HepG2 (cell line): ENCODE results near the gene UTP15. TPM values are rescaled to one million over a fixed set of nuclear protein-coding genes. Genes with fewer than 3 reads are reported as not detected.

Source experiments
- AGO1 ChIP-seq: fragments of 200-400 bp; formaldehyde crosslinking; IDR thresholded peaks from 2 replicates; pipeline ENCODE4 v1.6.1; 2017; ENCODE audit warnings: mild to moderate bottlenecking, low read depth, low read length, moderate library complexity; ENCODE audit not compliant: poor library complexity, severe bottlenecking
- CHD4 ChIP-seq: fragments of 200-600 bp; sonication (generic); IDR thresholded peaks from 2 replicates; pipeline ENCODE4 v1.7.0; 2017; ENCODE audit warnings: mild to moderate bottlenecking, low read length, borderline replicate concordance
- ELF1 ChIP-seq: sonication (generic); formaldehyde crosslinking; IDR thresholded peaks from 2 replicates; pipeline ENCODE4 v1.4.0; 2020; ENCODE audit warnings: missing genetic modification reagents
- HMGA1 ChIP-seq: sonication (generic); formaldehyde crosslinking; conservative IDR thresholded peaks from 2 replicates; pipeline ENCODE4 v1.4.0; 2020; ENCODE audit warnings: missing genetic modification reagents
- HOMEZ ChIP-seq: IDR thresholded peaks from 2 replicates; pipeline ENCODE4 v1.6.1; 2016; ENCODE audit warnings: low read depth
- PAX8 ChIP-seq: sonication (generic); formaldehyde crosslinking; IDR thresholded peaks from 2 replicates; pipeline ENCODE4 v1.8.0; 2022; ENCODE audit warnings: mild to moderate bottlenecking, missing genetic modification reagents, borderline replicate concordance
- PCBP1 ChIP-seq: fragments of 200-400 bp; formaldehyde crosslinking; IDR thresholded peaks from 2 replicates; pipeline ENCODE4 v1.6.1; 2017; ENCODE audit warnings: mild to moderate bottlenecking, low read depth, low read length, borderline replicate concordance
- POGK ChIP-seq: sonication (generic); formaldehyde crosslinking; conservative IDR thresholded peaks from 2 replicates; pipeline ENCODE4 v1.8.0; 2022; ENCODE audit warnings: mild to moderate bottlenecking, moderate library complexity, missing genetic modification reagents
- SETDB1 ChIP-seq: sonication (generic); formaldehyde crosslinking; IDR thresholded peaks from 2 replicates; pipeline ENCODE4 v1.5.1; 2020; ENCODE audit warnings: missing genetic modification reagents, mild to moderate bottlenecking, borderline replicate concordance
- ZFP62 ChIP-seq: sonication (generic); formaldehyde crosslinking; IDR thresholded peaks from 2 replicates; pipeline ENCODE4 v1.4.0; 2020; ENCODE audit warnings: missing genetic modification reagents
- ZNF235 ChIP-seq: sonication (generic); formaldehyde crosslinking; IDR thresholded peaks from 2 replicates; pipeline ENCODE4 v1.8.1; 2023; ENCODE audit warnings: mild to moderate bottlenecking, missing genetic modification reagents, borderline replicate concordance
- ZNF251 ChIP-seq: sonication (generic); formaldehyde crosslinking; IDR thresholded peaks from 2 replicates; pipeline ENCODE4 v1.9.0; 2021; ENCODE audit warnings: mild to moderate bottlenecking, missing genetic modification reagents
- ZNF382 ChIP-seq: sonication (generic); formaldehyde crosslinking; IDR thresholded peaks from 2 replicates; pipeline ENCODE4 v1.5.0; 2020; ENCODE audit warnings: missing genetic modification reagents, mild to moderate bottlenecking, borderline replicate concordance
- ZNF510 ChIP-seq: sonication (generic); formaldehyde crosslinking; IDR thresholded peaks from 2 replicates; pipeline ENCODE4 v1.4.0; 2020; ENCODE audit warnings: low read depth, mild to moderate bottlenecking, missing genetic modification reagents
- ZNF564 ChIP-seq: sonication (generic); formaldehyde crosslinking; IDR thresholded peaks from 2 replicates; pipeline ENCODE4 v1.8.1; 2023; ENCODE audit warnings: mild to moderate bottlenecking, missing genetic modification reagents
- ZNF772 ChIP-seq: sonication (generic); formaldehyde crosslinking; IDR thresholded peaks from 2 replicates; pipeline ENCODE4 v1.5.0; 2020; ENCODE audit warnings: mild to moderate bottlenecking, missing genetic modification reagents
- ZNF878 ChIP-seq: sonication (generic); formaldehyde crosslinking; IDR thresholded peaks from 2 replicates; pipeline ENCODE4 v1.8.1; 2023; ENCODE audit warnings: mild to moderate bottlenecking, missing genetic modification reagents, moderate library complexity
- ZZZ3 ChIP-seq: sonication (generic); formaldehyde crosslinking; IDR thresholded peaks from 2 replicates; pipeline ENCODE4 v1.4.0; 2020; ENCODE audit warnings: missing genetic modification reagents, mild to moderate bottlenecking, borderline replicate concordance
- polyA plus RNA-seq, 8 experiments: library from polyadenylated mRNA; depleted of rRNA in 3 of 8; stranded (reverse) in 7 of 8; unstranded in 1 of 8; fragments of >200 nt; fragmentation: Illumina TruSeq in 4 of 8; extraction: Trizol in 4 of 8; gene quantifications; 2 replicates each; pipeline versions ENCODE4 v1.2.1 to v1.2.3, GENCODE V29; 2011 to 2016; ENCODE audit warnings: low read depth in 4 of 8, missing spikeins in 1 of 8, mixed read lengths in 1 of 8; ENCODE audit not compliant: insufficient read depth in 1 of 8
- total RNA-seq, 5 experiments: library from RNA; depleted of rRNA; stranded (reverse); fragments of >200 nt; fragmentation: Illumina TruSeq; extraction: Trizol; gene quantifications; 2 replicates each; pipeline ENCODE4 v1.2.3, GENCODE V29; 2016; ENCODE audit warnings: low read depth in 1 of 5
- TF ChIP-seq, protein P1 (sequence below): IDR thresholded peaks from 2 replicates; pipeline ENCODE4 v1.6.1; 2016; ENCODE audit warnings: mild to moderate bottlenecking
- TF ChIP-seq, protein P2 (sequence below): sonication (generic); formaldehyde crosslinking; IDR thresholded peaks from 2 replicates; pipeline ENCODE4 v1.8.0; 2022; ENCODE audit warnings: missing genetic modification reagents, mild to moderate bottlenecking, borderline replicate concordance
- TF ChIP-seq, protein P3 (sequence below): sonication (generic); formaldehyde crosslinking; IDR thresholded peaks from 2 replicates; pipeline ENCODE4 v1.4.0; 2020; ENCODE audit warnings: mild to moderate bottlenecking, missing genetic modification reagents

UTP15 gene
- total and polyA plus RNA-seq, 2 of the 13 experiments (the other 11 are each of a cell fraction or from before 2014, with no cell fraction given), result 7.3 to 35.8 TPM

DNA sequence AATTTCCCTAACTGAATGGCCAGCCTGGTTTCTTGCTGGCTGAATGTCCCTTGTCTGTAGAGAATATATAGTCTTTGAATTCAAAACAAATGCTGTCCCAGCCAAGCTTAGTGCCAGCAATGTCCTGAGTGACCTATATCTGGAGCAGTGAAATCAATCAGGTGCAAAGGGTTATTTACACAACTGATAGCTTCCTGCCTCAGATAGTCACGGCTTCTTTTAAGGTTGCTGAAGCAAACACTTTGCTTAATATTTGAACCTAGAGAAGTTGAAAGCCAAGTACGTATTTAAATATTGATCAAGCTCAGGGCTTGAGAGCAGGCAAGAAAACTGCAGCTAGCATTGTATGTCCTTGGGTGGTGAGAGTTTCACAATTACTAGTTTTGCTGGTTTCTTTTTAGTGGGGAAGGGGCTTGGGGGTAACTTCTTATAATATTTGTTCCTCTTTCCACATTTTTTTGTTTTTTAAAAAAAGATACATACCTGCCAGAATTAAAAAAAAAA is 58.4 kb downstream of the UTP15 start (continued):
- no peak for TF ChIP-seq SETDB1 (CRISPR knock-in tag)
- no peak for TF ChIP-seq PAX8
- TF ChIP-seq ZZZ3 (CRISPR knock-in tag), result no peak
- peak; percentile 92 for TF ChIP-seq HOMEZ
- no peak for TF ChIP-seq AGO1
- TF ChIP-seq ZNF382 (CRISPR knock-in tag), result no peak
- no peak for TF ChIP-seq ZNF564 (CRISPR knock-in tag)
- TF ChIP-seq ZNF251 (CRISPR knock-in tag), result no peak
- TF ChIP-seq, protein P1, sequence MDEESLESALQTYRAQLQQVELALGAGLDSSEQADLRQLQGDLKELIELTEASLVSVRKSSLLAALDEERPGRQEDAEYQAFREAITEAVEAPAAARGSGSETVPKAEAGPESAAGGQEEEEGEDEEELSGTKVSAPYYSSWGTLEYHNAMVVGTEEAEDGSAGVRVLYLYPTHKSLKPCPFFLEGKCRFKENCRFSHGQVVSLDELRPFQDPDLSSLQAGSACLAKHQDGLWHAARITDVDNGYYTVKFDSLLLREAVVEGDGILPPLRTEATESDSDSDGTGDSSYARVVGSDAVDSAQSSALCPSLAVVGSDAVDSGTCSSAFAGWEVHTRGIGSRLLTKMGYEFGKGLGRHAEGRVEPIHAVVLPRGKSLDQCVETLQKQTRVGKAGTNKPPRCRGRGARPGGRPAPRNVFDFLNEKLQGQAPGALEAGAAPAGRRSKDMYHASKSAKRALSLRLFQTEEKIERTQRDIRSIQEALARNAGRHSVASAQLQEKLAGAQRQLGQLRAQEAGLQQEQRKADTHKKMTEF (CRISPR knock-in tag), result peak; percentile 99
- peak; percentile 72; the same call in 1 of the 2 replicates for TF ChIP-seq ZNF772 (CRISPR knock-in tag)
- peak; percentile 86; the same call in 1 of the 2 replicates for TF ChIP-seq ZNF878 (CRISPR knock-in tag)
- TF ChIP-seq, protein P2, sequence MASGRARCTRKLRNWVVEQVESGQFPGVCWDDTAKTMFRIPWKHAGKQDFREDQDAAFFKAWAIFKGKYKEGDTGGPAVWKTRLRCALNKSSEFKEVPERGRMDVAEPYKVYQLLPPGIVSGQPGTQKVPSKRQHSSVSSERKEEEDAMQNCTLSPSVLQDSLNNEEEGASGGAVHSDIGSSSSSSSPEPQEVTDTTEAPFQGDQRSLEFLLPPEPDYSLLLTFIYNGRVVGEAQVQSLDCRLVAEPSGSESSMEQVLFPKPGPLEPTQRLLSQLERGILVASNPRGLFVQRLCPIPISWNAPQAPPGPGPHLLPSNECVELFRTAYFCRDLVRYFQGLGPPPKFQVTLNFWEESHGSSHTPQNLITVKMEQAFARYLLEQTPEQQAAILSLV (CRISPR knock-in tag), result no peak; the same call in 1 of the 2 replicates
- TF ChIP-seq ZNF510 (CRISPR knock-in tag), result no peak
- TF ChIP-seq ELF1 (CRISPR knock-in tag), result peak; percentile 50; the same call in 1 of the 2 replicates
- no peak for TF ChIP-seq ZFP62 (CRISPR knock-in tag)
- TF ChIP-seq HMGA1, result no peak
- TF ChIP-seq, protein P3, sequence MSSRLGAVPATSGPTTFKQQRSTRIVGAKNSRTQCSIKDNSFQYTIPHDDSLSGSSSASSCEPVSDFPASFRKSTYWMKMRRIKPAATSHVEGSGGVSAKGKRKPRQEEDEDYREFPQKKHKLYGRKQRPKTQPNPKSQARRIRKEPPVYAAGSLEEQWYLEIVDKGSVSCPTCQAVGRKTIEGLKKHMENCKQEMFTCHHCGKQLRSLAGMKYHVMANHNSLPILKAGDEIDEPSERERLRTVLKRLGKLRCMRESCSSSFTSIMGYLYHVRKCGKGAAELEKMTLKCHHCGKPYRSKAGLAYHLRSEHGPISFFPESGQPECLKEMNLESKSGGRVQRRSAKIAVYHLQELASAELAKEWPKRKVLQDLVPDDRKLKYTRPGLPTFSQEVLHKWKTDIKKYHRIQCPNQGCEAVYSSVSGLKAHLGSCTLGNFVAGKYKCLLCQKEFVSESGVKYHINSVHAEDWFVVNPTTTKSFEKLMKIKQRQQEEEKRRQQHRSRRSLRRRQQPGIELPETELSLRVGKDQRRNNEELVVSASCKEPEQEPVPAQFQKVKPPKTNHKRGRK (CRISPR knock-in tag), result no peak
- TF ChIP-seq CHD4, result no peak; the same call in 1 of the 2 replicates
- no peak for TF ChIP-seq ZNF235 (CRISPR knock-in tag)
- 0 out of 2 replicates have a peak, but pooled peaks have one; percentile 58 for TF ChIP-seq POGK
- TF ChIP-seq PCBP1, result no peak
